ENCODE measurements around the gene SRF.

Gene SRF

DNA sequence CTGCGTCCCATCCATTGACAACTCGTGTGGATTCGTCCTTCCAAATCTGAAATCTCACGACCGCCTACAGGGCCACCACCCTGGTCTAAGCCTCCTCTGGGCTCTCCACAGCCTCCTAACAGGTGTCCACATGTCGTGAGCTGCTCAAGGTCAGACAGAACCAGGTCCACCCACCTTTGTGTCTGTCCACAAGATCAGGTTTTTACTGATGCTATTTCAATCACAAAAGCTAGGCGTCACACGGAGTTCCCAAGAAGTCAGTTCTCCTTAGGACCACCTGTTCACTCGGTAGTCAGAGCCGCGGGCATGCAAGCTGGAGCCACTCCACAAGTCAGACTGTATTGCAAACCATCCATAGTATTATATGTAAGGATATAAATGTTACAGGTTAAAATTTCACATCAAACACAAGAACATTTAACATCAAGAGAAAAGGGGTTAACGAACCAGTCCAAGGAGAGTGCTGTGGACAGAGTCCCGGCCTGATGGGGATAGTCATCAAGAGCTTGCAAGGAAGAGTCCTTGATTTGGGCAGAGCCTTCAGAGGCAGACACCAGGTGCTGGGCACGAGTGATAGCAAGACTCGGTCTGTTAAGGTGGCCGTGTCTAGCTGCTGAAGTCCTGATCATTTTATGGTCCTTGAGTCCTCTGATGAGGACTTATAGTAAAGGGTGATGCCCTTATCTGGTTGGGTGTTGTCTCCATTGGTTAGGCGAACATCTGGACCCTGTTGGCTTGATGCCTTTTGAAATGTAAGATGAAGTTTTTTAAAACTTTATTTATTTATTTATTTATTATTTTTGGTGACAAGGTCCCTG is 58.9 kb downstream of the SRF start:
- peaks cover 8% of the 10 kb centered on the region; the same call in 1 of the 2 replicates for H3K36me3 ChIP-seq (ENCODE audit: control insufficient read depth, insufficient read depth, low read length)
- H3K27me3 ChIP-seq (ENCODE audit: control insufficient read depth, insufficient read depth, low read length) = peaks cover 21% of the 10 kb centered on the region
- H3K27ac ChIP-seq (ENCODE audit: low read depth, low read length) = no peak overlapping the region
- H3K9me3 ChIP-seq (ENCODE audit: control insufficient read depth, insufficient read depth, low read length) = no peaks in the 10 kb centered on the region
- peak overlapping the region; percentile 80 for H3K4me3 ChIP-seq (ENCODE audit: low read depth, low read length)
- peaks cover 3% of the 10 kb centered on the region; the same call in 1 of the 2 replicates for H3K4me1 ChIP-seq (ENCODE audit: control insufficient read depth, insufficient read depth, low read length)
- no peak overlapping the region for H3K9ac ChIP-seq (ENCODE audit: low read depth, low read length)

DNA sequence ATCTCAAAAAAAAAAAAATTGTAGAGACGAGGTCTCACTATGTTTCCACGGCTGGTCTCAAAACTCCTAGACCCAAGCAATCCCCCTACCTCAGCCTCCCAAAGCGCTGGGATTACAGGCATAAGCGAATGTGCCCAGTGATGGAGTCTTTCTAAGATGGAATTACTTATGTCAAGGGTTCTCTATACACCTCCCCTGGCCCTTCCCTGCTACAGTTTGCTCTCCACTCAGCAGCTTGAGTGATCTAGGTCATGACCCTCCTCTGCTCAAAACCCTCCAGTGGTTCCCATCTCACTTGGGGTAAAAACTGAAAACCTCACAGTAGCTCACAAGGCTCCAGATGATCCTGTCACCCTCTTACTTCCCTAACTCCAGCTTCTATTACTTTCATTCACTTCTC is 60.0 kb downstream of the SRF start:
- peaks cover 3% of the 10 kb centered on the region; the same call in 1 of the 2 replicates for H3K4me1 ChIP-seq (ENCODE audit: control insufficient read depth, insufficient read depth, low read length)
- no peak overlapping the region for H3K27ac ChIP-seq (ENCODE audit: low read depth, low read length)
- no peak overlapping the region for H3K9ac ChIP-seq (ENCODE audit: low read depth, low read length)
- peaks cover 1% of the 10 kb centered on the region; the same call in 1 of the 2 replicates for H3K36me3 ChIP-seq (ENCODE audit: control insufficient read depth, insufficient read depth, low read length)
- no peaks in the 10 kb centered on the region for H3K9me3 ChIP-seq (ENCODE audit: control insufficient read depth, insufficient read depth, low read length)
- H3K4me3 ChIP-seq (ENCODE audit: low read depth, low read length) = no peak overlapping the region
- peaks cover 21% of the 10 kb centered on the region for H3K27me3 ChIP-seq (ENCODE audit: control insufficient read depth, insufficient read depth, low read length)
